DOHH2 (cell line): ENCODE measurements around the gene SFXN5.

Source experiments
- CTCF ChIP-seq: fragments of 200-600 bp; sonication (generic); IDR thresholded peaks from one replicate; pipeline ENCODE4 v1.5.1; 2014; ENCODE audit warnings: antibody characterized with exemption, mild to moderate bottlenecking, low read depth, low read length; ENCODE audit not compliant: poor library complexity, severe bottlenecking
- EZH2phosphoT487 ChIP-seq: fragments of 200-600 bp; sonication (generic); IDR thresholded peaks from 2 replicates; pipeline ENCODE4 v1.6.1; 2017; ENCODE audit warnings: borderline replicate concordance, mild to moderate bottlenecking, antibody characterized with exemption, low read length, moderate library complexity, mixed read lengths

- TF ChIP-seq CTCF, result no peak
- TF ChIP-seq EZH2phosphoT487, result no peak
Observed at GRCh38 chr2:73028841-73029240, 42.7 kb downstream of the SFXN5 start.
